ENCODE measurements around the gene SPRY4. TPM values are rescaled to one million over a fixed set of nuclear protein-coding genes. Genes with fewer than 3 reads are reported as not detected.
A peak's percentile ranks its signal among the peaks of the same experiment; 100 is the strongest.

SPRY4 gene
- total and polyA plus RNA-seq, 2 of the 13 experiments (the other 11 are each of a cell fraction or from before 2014, with no cell fraction given), result 8.9 to 17.8 TPM

GRCh38 chr5:142353071-142353472 lies 28.3 kb upstream of the SPRY4 start (continued):
- TF ChIP-seq ZNF512 (CRISPR knock-in tag; IDR thresholded peaks at IDR 0.05) (no peak), ZNF777 (CRISPR knock-in tag; IDR thresholded peaks at IDR 0.05) (no peak), ZBTB43 (CRISPR knock-in tag; conservative IDR thresholded peaks at IDR 0.05) (peak; percentile 47; the same call in 1 of the 2 replicates), TOE1 (CRISPR knock-in tag; IDR thresholded peaks at IDR 0.05) (no peak), E2F1 (CRISPR knock-in tag; IDR thresholded peaks at IDR 0.05) (no peak), REXO4 (CRISPR knock-in tag; IDR thresholded peaks at IDR 0.05; ENCODE audit: borderline replicate concordance) (no peak), POLR2G (IDR thresholded peaks at IDR 0.05; ENCODE audit: low read depth, low read length) (peak; percentile 68), NR2C2 (CRISPR knock-in tag; IDR thresholded peaks at IDR 0.05; ENCODE audit: borderline replicate concordance) (0 out of 2 replicates have a peak, but pooled peaks have one; percentile 41), FOXJ3 (CRISPR knock-in tag; IDR thresholded peaks at IDR 0.05; ENCODE audit: borderline replicate concordance) (peak; percentile 41; the same call in 1 of the 2 replicates), ZNF549 (CRISPR knock-in tag; IDR thresholded peaks at IDR 0.05) (no peak), ZSCAN20 (CRISPR knock-in tag; IDR thresholded peaks at IDR 0.05; ENCODE audit: borderline replicate concordance) (no peak), ZNF12 (CRISPR knock-in tag; IDR thresholded peaks at IDR 0.05) (no peak), NR1H2 (CRISPR knock-in tag; IDR thresholded peaks at IDR 0.05; ENCODE audit: borderline replicate concordance, low read depth) (no peak), JUNB (CRISPR knock-in tag; IDR thresholded peaks at IDR 0.05; ENCODE audit: borderline replicate concordance) (no peak), FOSL1 (CRISPR knock-in tag; IDR thresholded peaks at IDR 0.05; ENCODE audit: borderline replicate concordance) (no peak; the same call in 1 of the 2 replicates), ZFYVE20 (CRISPR knock-in tag; IDR thresholded peaks at IDR 0.05; ENCODE audit: borderline replicate concordance, low read depth) (no peak), TFAP4 (IDR thresholded peaks at IDR 0.05; ENCODE audit: borderline replicate concordance, low read depth) (peak; percentile 33; the same call in 1 of the 2 replicates), ZNF343 (CRISPR knock-in tag; IDR thresholded peaks at IDR 0.05) (no peak), SMAD3 (CRISPR knock-in tag; IDR thresholded peaks at IDR 0.05) (no peak; the same call in 1 of the 2 replicates), SMAD1 (CRISPR knock-in tag; IDR thresholded peaks at IDR 0.05; ENCODE audit: borderline replicate concordance, low read depth) (no peak), ZNF251 (CRISPR knock-in tag; IDR thresholded peaks at IDR 0.05) (no peak), RXRA (CRISPR knock-in tag; IDR thresholded peaks at IDR 0.05) (no peak), TCF7L2 (IDR thresholded peaks at IDR 0.05; ENCODE audit: low read depth, low read length) (no peak), CCAR2 (optimal IDR thresholded peaks at IDR 0.05; ENCODE audit: low read depth, low read length) (no peak), POLR2AphosphoS2 (IDR thresholded peaks at IDR 0.05; ENCODE audit: low read depth, low read length) (no peak), CREM (IDR thresholded peaks at IDR 0.05) (peak; percentile 52), CREM (CRISPR knock-in tag; IDR thresholded peaks at IDR 0.05) (no peak)

Data from HepG2 (cell line).